DND-41 (cell line): ENCODE results near the gene FGG.

ENCODE experiments used
- ATAC-seq: fragments of 200-7000 bp; cut with Tn5 transposase; 3 replicates; pipeline ENCODE4 v1.9.1; 2021; ENCODE audit warnings: low read depth; ENCODE audit not compliant: insufficient read depth
- DNase-seq: peaks from one replicate; pipeline ENCODE4 v3.0.0-alpha.2; 2020
- H2AFZ ChIP-seq: 2 replicates; pipeline ENCODE4 v1.6.0; 2012; ENCODE audit warnings: low read depth, low read length
- H3K27ac ChIP-seq: 2 replicates; pipeline ENCODE4 v1.5.1; 2012; ENCODE audit warnings: low read length, inconsistent platforms
- H3K27me3 ChIP-seq: fragments of 200-600 bp; sonication (generic); 2 replicates; pipeline ENCODE4 v1.6.0; 2012; ENCODE audit warnings: low read length, mild to moderate bottlenecking, inconsistent platforms; ENCODE audit not compliant: insufficient read depth, poor library complexity
- H3K36me3 ChIP-seq: 2 replicates; pipeline ENCODE4 v1.5.1; 2012; ENCODE audit warnings: low read length, inconsistent platforms; ENCODE audit not compliant: insufficient read depth
- H3K4me1 ChIP-seq: 2 replicates; pipeline ENCODE4 v1.5.1; 2012; ENCODE audit warnings: mild to moderate bottlenecking, low read length; ENCODE audit not compliant: insufficient read depth
- H3K4me2 ChIP-seq: 2 replicates; pipeline ENCODE4 v1.6.0; 2012; ENCODE audit warnings: mild to moderate bottlenecking, moderate library complexity, low read length, inconsistent platforms; ENCODE audit not compliant: insufficient read depth
- H3K4me3 ChIP-seq, 2 experiments: fragments of 200-600 bp in 1 of 2; shearing (Covaris generic) in 1 of 2; 2 replicates each; pipeline ENCODE4 v1.5.1; 2012 to 2016; ENCODE audit warnings: inconsistent platforms in 2 of 2, low read length in 2 of 2, mild to moderate bottlenecking in 2 of 2, low read depth in 1 of 2, moderate library complexity in 1 of 2
- H3K79me2 ChIP-seq: 2 replicates; pipeline ENCODE4 v1.6.0; 2012; ENCODE audit warnings: low read length, inconsistent platforms; ENCODE audit not compliant: insufficient read depth
- H3K9ac ChIP-seq: 2 replicates; pipeline ENCODE4 v1.6.0; 2012; ENCODE audit warnings: low read depth, mild to moderate bottlenecking, inconsistent platforms, low read length, moderate library complexity
- H3K9me3 ChIP-seq: 2 replicates; pipeline ENCODE4 v1.5.1; 2012; ENCODE audit warnings: low read length, moderate library complexity, mild to moderate bottlenecking, inconsistent platforms; ENCODE audit not compliant: insufficient read depth, severe bottlenecking
- H4K20me1 ChIP-seq: 2 replicates; pipeline ENCODE4 v1.6.0; 2012; ENCODE audit warnings: low read length; ENCODE audit not compliant: insufficient read depth
- CTCF ChIP-seq: IDR thresholded peaks from 2 replicates; pipeline ENCODE4 v1.5.1; 2012; ENCODE audit warnings: borderline replicate concordance, low read length, moderate library complexity, mild to moderate bottlenecking; ENCODE audit not compliant: poor library complexity, severe bottlenecking; ENCODE audit errors: extremely low read depth
- EZH2 ChIP-seq: IDR thresholded peaks from 3 replicates; pipeline ENCODE4 v1.6.1; 2012; ENCODE audit warnings: borderline replicate concordance, low read depth, mild to moderate bottlenecking, moderate library complexity, low read length, inconsistent platforms; ENCODE audit not compliant: severe bottlenecking

FGG gene

DNA sequence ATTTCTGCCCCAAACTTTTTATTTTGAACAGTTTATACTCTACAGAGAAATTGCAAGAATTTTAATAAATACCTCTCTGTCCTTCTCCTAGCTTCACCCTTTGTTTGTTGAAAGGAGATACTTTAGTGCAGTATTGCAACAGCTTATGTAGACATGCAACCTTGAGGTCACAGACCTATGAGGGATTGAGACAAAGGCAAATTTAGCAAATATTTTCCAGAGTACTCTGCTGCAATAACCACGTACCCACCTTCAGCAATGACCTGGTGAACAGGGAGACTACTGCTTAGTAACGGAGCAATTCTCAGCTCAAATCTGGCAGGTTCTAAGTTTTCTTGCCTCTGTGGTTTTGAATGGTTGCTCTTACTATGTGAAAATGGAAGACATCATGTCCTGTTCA, 35.1 kb downstream of the FGG start:
- Histone ChIP-seq H3K4me3 (no peak overlapping the region), H3K4me2 (no peak overlapping the region), H3K79me2 (no peaks in the 10 kb centered on the region), H3K36me3 (no peaks in the 10 kb centered on the region), H3K9ac (no peak overlapping the region), H4K20me1 (no peaks in the 10 kb centered on the region), H3K27me3 (no peaks in the 10 kb centered on the region), H3K27ac (no peak overlapping the region), H2AFZ (no peak overlapping the region), H3K9me3 (no peaks in the 10 kb centered on the region), H3K4me1 (no peaks in the 10 kb centered on the region)
- TF ChIP-seq EZH2, result no peak
- no peak for TF ChIP-seq CTCF
- DNase-seq (no peak), ATAC-seq (no peak)

DNA sequence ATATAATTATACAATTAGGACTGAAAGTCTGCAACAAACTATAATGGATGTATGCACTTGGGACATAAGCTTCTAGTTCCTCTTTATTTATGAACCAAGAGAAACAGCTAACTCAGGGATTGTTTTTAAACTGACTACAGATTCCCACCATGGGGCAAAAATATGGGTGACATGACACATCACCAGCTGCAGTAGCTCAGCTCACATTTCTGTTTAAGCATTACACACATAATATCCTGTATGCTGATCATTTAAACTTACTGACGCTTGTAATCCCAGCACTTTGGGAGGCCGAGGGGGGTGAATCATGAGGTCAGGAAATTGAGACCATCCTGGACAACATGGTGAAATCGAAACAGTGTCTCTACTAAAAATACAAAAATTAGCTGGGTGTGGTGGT, 38.1 kb downstream of the FGG start:
- DNase-seq (no peak), ATAC-seq (no peak)
- no peaks in the 10 kb centered on the region for H3K79me2 ChIP-seq
- no peak overlapping the region for H3K4me3 ChIP-seq
- no peaks in the 10 kb centered on the region for H4K20me1 ChIP-seq
- no peak overlapping the region for H3K4me2 ChIP-seq
- no peaks in the 10 kb centered on the region for H3K36me3 ChIP-seq
- H3K4me1 ChIP-seq, result no peaks in the 10 kb centered on the region
- no peak overlapping the region for H3K27ac ChIP-seq
- no peak overlapping the region for H2AFZ ChIP-seq
- no peak overlapping the region for H3K9ac ChIP-seq
- no peaks in the 10 kb centered on the region for H3K9me3 ChIP-seq
- no peak for TF ChIP-seq CTCF
- TF ChIP-seq EZH2, result no peak
- H3K27me3 ChIP-seq, result no peaks in the 10 kb centered on the region

DNA sequence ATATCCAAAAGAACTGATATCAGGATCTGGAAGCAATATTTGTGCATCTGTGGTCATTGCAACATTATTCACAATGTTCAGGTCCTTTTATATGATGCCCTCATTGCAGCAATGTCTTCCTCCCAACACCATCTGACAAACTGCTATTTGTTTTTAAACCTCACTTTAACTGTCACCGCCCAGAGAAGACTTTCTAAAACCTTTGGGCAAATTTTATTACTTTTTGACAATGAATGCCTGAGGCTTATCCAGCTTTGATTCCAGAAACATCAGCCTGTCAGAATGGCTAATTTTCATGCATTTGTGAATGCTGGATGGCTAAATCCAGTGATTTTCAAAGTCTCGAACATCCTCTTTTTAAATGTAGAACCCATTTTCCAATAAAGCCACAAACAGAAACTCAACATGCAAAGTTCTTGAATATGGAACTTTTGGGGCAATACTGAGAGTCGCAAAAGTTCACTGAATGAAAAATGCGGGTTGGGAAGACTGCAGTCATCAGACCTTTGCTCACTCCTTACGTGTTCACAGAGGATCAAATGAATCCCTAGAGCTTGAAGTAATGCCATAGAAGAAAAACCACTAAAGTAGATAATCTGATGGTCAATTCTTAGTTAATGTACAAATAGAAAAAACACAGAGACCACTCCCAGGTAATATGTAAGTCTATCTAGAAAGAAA, 39.1 kb downstream of the FGG start:
- H3K4me3 ChIP-seq, result no peak overlapping the region
- H4K20me1 ChIP-seq, result no peaks in the 10 kb centered on the region
- no peak overlapping the region for H3K4me2 ChIP-seq
- no peaks in the 10 kb centered on the region for H3K79me2 ChIP-seq
- ATAC-seq, result no peak
- H2AFZ ChIP-seq, result no peak overlapping the region
- H3K27me3 ChIP-seq, result no peaks in the 10 kb centered on the region
- no peaks in the 10 kb centered on the region for H3K36me3 ChIP-seq
- H3K9me3 ChIP-seq, result no peaks in the 10 kb centered on the region
- no peak for DNase-seq
- TF ChIP-seq EZH2, result no peak
- TF ChIP-seq CTCF, result no peak
- no peak overlapping the region for H3K27ac ChIP-seq
- H3K9ac ChIP-seq, result no peak overlapping the region
- H3K4me1 ChIP-seq, result no peaks in the 10 kb centered on the region

GRCh38 chr4:154569584-154569983, 42.9 kb downstream of the FGG start:
- DNase-seq, result no peak
- TF ChIP-seq EZH2 (no peak), CTCF (no peak)
- H3K27ac ChIP-seq, result no peak overlapping the region

More at GRCh38 chr4:154569584-154569983, 42.9 kb downstream of the FGG start:
- Histone ChIP-seq H3K79me2 (no peaks in the 10 kb centered on the region), H3K9ac (no peak overlapping the region), H2AFZ (no peak overlapping the region), H4K20me1 (no peaks in the 10 kb centered on the region), H3K4me2 (no peak overlapping the region), H3K9me3 (no peaks in the 10 kb centered on the region), H3K36me3 (no peaks in the 10 kb centered on the region), H3K4me3 (no peak overlapping the region), H3K4me1 (no peaks in the 10 kb centered on the region), H3K27me3 (no peaks in the 10 kb centered on the region)
- no peak for ATAC-seq
